Activated T-helper 9 cell treated with anti-CD3 and anti-CD28 coated beads, Interleukin-2, amount 50 U/mL, for 16 hours (primary cell): ENCODE data around the gene EPB41L2.
"Not testable (repeated sequence)": the region's sequence is repeated elsewhere in the genome, so short reads cannot be mapped to it uniquely, and the experiment has no call there.

Source experiments
- DNase-seq: peaks from one replicate; pipeline ENCODE4 v3.0.0-alpha.2; 2020; ENCODE audit warnings: low read depth

EPB41L2 gene

DNA sequence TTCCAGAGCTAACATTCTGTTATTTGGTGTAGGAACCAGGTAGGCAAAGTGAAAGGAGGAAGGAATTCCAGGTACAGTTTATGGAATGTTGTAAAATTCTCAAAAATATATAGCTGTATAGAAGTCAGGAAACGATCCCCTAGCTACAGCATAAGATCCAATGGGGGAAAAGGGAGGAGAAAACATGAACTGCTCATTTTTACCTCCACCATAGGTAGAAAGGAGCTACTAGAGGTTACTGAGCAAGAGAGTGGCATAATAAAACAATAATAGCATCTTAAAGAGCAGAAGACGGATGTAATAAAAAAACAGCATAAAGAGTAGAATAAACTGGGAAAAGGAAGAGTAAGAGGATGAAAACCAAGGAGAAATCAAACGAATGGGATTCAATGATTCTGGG, 26.9 kb downstream of the EPB41L2 start:
- DNase-seq: no peak

- no peak for DNase-seq
Measured at GRCh38 chr6:131035582-131035981, 27.5 kb downstream of the EPB41L2 start.

- DNase-seq: no peak
Measured at GRCh38 chr6:131033631-131034030, 29.4 kb downstream of the EPB41L2 start.

GRCh38 chr6:131029626-131030297, 33.3 kb downstream of the EPB41L2 start:
- no peak for DNase-seq

- no peak for DNase-seq
Measured at GRCh38 chr6:131027326-131027725, 35.7 kb downstream of the EPB41L2 start.

DNA sequence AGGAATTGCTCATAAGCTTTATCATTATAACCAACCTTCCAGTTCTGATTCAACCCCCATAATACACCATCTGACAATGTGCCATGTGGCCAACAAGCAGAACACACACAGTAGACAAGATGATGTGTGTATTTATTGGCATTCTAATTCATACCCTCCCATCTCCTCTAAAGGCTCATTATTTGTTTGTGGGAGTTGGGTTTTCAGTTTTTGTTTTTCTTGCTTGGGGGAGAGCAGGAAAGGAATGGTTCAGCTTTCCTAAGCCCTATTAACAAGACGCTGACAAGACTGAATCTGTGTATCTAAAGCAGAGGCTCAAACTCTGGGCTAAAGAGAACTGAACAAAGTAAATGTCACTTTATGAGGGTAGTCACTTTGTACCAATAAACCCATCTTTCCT, 36.8 kb downstream of the EPB41L2 start:
- no peak for DNase-seq

- no peak for DNase-seq
Measured at GRCh38 chr6:131024565-131024964, 38.5 kb downstream of the EPB41L2 start.

GRCh38 chr6:131023834-131024504, 39.1 kb downstream of the EPB41L2 start:
- DNase-seq: no peak

DNA sequence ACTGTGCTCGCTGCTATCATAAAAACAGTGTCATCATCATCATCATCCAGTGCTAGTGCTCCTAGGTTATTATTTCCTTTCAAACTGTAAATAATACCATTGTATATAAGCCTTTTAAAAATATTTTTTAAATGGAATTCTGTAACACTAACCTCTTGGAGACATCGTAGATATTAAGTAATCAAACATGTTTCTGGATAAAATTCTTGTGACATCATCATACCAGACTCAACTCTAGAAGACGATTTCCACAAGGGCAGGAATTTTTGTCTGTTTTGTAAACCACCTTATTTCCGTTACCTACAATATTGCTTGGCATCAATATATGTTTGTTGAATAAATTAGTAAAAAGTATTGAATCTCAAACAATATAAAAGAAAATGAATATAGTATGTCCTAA, 40.4 kb downstream of the EPB41L2 start:
- DNase-seq: no peak

- DNase-seq: no peak
Measured at GRCh38 chr6:131017962-131018361, 45.1 kb downstream of the EPB41L2 start.

DNA sequence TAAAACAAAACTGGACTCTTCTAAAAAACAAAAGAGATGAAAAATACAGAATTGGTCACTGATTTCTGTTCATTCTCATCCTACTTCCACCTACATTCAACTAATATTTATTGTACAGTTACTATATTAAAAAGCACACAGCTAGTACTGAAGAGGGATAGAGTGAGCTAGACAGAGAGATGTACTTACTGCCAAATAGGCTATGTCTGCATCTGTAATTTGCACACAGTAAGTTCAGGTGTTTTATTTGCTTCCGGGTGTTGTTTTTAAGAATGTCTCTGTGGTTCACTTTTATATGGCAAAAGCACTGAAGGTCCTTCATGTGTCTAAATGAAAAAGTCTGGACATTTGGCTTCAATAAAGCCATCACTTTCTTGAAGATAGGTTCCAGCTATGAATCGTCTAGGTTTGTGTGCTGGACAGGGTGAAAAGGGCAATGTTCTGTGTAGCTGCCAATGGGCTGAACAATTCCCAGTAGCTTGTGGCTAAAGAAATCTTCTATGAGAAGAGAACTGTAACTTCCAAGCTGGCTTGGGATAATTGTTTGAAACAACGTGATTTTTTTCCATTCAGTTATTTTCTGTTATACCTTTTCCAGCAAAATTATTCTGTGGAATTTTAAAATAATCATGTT, 47.3 kb downstream of the EPB41L2 start:
- DNase-seq: no peak

- DNase-seq: no peak
Measured at GRCh38 chr6:131015025-131015591, 47.9 kb downstream of the EPB41L2 start.

DNA sequence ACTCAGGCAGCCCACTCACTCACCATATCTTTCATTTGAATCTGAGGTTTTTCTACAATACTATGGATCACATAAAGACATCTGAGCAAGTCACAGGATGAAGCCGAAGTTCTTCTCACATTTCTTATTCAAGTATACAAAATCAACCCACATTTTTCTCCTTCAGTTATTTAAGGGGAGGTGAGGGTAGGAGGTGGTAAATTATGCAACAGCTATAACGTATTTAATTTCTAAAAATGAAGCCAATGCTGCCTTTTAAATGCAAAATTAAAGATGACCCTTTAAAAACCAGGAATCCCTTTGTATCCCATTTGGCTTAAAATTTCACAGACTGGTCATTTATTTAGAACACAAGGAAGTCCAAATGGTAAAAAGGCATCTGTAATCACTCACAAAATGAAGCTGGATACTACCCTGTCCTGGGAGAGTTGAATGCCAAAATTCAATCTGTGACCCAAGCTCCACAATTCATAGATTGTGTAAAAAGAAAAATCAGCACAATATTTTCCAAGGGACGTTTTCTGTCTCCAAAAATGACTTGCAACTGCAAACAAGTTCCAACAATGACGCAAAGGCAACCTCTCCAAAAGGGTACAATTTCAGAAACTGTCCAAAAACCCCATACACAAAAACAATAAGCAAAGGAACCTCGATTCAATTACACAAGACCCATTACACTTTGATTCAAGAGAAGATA, 48.8 kb downstream of the EPB41L2 start:
- no peak for DNase-seq

DNA sequence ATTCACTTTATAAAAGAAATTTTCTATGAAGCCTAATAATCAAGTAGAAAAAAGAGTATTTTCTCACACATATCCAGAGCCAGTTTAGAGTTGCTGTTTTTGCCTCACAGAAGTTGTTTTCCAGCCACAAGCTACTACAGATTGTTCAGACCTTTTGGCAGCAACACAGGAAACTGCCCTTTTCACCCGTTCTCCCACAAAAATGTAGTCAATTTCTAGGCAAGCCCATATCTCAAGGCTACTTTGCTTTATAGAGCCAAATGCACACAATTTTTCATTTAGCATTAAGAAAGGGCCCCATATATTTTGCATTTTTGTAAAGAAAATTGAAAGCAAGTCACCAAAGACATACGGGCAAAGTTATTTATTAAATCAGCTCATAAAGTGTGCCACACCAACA, 49.5 kb downstream of the EPB41L2 start:
- DNase-seq: no peak

GRCh38 chr6:131009790-131010189, 53.3 kb downstream of the EPB41L2 start:
- DNase-seq: no peak

DNA sequence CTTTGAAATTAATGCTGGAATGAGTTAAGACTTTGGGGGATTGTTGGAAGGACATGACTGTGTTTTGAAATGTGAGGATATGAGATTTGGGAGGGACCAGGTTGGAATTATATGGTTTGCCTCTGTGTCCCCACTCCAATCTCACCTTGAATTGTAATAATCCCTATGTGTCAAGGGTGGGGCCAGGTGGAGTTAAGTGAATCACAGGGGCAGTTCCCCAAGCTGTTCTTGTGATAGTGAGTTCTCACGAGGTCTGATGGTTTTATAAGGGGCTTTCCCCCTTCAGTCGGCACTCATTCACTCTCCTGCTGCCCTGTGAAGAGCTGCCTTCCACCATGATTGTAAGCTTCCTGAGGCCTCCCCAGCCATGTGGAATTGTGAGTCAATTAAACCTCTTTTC, 54.1 kb downstream of the EPB41L2 start:
- not testable (repeated sequence) for DNase-seq

GRCh38 chr6:131007964-131008363, 55.1 kb downstream of the EPB41L2 start:
- not testable (repeated sequence) for DNase-seq

DNA sequence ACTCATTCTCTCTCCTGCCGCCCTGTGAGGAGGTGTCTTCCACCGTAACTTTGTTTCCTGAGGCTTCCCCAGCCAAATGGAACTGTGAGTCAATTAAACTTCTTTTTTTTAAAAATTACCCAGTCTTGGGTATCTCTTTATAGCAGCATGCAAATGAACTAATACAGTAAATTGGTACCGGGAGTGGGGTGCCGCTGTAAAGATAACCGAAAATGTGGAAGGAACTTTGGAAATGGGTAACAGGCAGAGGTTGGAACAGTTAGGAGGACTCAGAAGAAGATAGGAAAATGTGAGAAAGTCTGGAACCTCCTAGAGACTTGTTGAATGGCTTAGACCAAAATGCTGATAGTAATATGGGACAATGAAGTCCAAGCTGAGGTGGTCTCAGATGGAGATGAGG, 55.8 kb downstream of the EPB41L2 start:
- DNase-seq: no peak

DNA sequence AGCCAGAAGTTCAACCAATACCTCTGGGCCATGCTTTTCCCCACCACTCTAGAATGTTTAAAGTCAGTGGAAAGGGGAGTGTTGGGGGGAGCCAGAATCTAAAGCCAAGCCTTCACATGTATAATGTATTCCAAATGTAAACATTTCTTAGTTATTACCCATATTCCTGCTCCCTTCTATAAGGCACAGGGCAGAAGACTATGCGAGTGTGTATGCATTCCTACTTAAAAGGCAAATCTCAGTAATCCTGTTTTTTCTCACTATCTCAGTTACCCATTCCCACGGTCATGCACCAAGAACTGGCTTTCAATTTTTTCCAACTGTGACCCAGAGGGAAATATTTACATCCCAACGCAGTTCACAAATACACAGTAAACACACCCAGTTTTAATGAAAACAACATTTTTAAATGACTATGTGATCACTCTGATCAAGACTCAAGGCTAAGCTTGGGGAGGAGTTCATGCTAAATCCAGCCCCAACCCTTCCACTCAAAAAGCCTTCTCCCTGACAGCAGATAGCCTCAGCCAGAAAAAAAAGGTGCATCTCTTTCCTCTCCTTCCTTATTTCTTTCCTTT, 57.5 kb downstream of the EPB41L2 start:
- no peak for DNase-seq

- no peak for DNase-seq
Measured at GRCh38 chr6:131004936-131005335, 58.1 kb downstream of the EPB41L2 start.

GRCh38 chr6:131004387-131004755, 58.7 kb downstream of the EPB41L2 start:
- DNase-seq: no peak
